Esophagus (tissue), 2 donors: Measurements from ENCODE around the gene ATP6V1A. TPM values are rescaled to one million over a fixed set of nuclear protein-coding genes. Genes with fewer than 3 reads are reported as not detected.

Source experiments
- H3K27ac ChIP-seq, 2 donors: one replicate each; pipeline ENCODE4 v1.5.1; 2013; ENCODE audit warnings: low read depth in 2 of 2, mild to moderate bottlenecking in 2 of 2, inconsistent platforms in 1 of 2, low read length in 1 of 2, moderate library complexity in 1 of 2
- H3K27me3 ChIP-seq, 2 donors: one replicate each; pipeline ENCODE4 v1.6.1; 2013; ENCODE audit warnings: low read length in 2 of 2, control low read depth in 1 of 2, mild to moderate bottlenecking in 1 of 2; ENCODE audit not compliant: insufficient read depth in 2 of 2, control insufficient read depth in 1 of 2
- H3K36me3 ChIP-seq, 2 donors: one replicate each; pipeline ENCODE4 v1.6.1; 2013; ENCODE audit warnings: low read length in 1 of 2; ENCODE audit not compliant: control insufficient read depth in 2 of 2, insufficient read depth in 2 of 2
- H3K4me1 ChIP-seq, 2 donors: one replicate each; pipeline ENCODE4 v1.6.1; 2013; ENCODE audit warnings: low read length in 1 of 2; ENCODE audit not compliant: control insufficient read depth in 2 of 2, insufficient read depth in 2 of 2
- H3K4me3 ChIP-seq, 2 donors: one replicate each; pipeline ENCODE4 v1.5.1; 2013; ENCODE audit warnings: low read length in 2 of 2, mild to moderate bottlenecking in 2 of 2, low read depth in 1 of 2, moderate library complexity in 1 of 2
- H3K9me3 ChIP-seq, 2 donors: one replicate each; pipeline ENCODE4 v1.6.1; 2013; ENCODE audit warnings: mild to moderate bottlenecking in 2 of 2, low read depth in 1 of 2, low read length in 1 of 2, moderate library complexity in 1 of 2; ENCODE audit not compliant: control insufficient read depth in 2 of 2, insufficient read depth in 1 of 2
- WGBS, 2 donors: extraction: QIAGEN DNeasy Blood & Tissue Kit; methylation state at CpG; one replicate each; pipeline ENCODE4 v1.1.7; 2013; 5-methylcytosine and 5-hydroxymethylcytosine counted together
- polyA plus RNA-seq, 2 donors: library from polyadenylated mRNA; stranded (reverse); fragments of 200-250 nt; gene quantifications; one replicate each; pipeline ENCODE4 v1.2.3, GENCODE V29; 2013
- donor health status: healthy with polysubstance abuse.
- donor health status: Bipolar disorder and iron deficiency.

ATP6V1A gene
- polyA plus RNA-seq, 2 donors, result 16.1 to 16.6 TPM

DNA sequence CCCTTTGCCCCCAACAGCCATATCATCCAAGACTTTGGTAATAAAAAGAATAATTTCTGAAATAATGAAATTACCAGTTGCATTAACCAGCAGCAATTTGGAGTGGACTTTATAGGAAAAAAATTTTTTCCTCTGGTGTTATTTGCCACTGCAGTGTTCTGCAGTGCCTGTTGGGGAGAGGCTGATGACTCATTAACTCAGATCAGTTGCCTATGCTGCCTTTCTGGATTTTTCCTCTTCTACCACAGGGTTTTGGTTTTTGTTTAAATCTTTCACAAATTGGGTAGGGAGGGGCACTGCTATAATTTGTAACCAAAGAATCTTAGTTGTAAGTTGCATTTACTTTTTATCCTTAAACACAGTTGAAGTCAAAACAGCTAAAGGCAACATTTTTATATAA lies 22.7 kb downstream of the ATP6V1A start:
- no peaks in the 10 kb centered on the region for H3K4me1 ChIP-seq
- H3K9me3 ChIP-seq, result no peaks in the 10 kb centered on the region
- no peaks in the 10 kb centered on the region for H3K27me3 ChIP-seq
- H3K27ac ChIP-seq, result no peak overlapping the region
- no peak overlapping the region for H3K4me3 ChIP-seq
- no peaks in the 10 kb centered on the region for H3K36me3 ChIP-seq

DNA sequence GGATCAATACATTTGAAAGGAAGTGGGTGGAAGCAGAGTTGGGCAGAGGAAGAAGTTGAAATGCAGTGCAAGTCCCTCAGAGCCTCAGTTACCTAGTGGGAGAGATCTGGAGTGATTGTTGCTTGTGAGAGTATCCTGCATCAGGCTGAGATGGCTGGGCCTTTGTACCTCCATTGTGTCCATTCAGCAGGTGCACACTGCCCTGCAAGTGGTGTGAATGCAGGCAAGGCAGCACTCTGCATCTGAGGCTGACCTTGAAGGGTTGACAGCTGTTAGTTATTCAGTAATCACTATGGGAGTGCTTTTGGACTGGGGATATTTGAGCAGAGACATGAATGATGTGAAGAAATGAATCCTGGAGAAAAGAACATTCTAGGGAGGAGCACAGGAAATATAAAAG lies 25.2 kb downstream of the ATP6V1A start:
- no peaks in the 10 kb centered on the region for H3K27me3 ChIP-seq
- H3K4me3 ChIP-seq, result no peak overlapping the region
- H3K9me3 ChIP-seq, result no peaks in the 10 kb centered on the region
- no peak overlapping the region for H3K27ac ChIP-seq
- H3K4me1 ChIP-seq, result no peaks in the 10 kb centered on the region
- no peaks in the 10 kb centered on the region for H3K36me3 ChIP-seq

DNA sequence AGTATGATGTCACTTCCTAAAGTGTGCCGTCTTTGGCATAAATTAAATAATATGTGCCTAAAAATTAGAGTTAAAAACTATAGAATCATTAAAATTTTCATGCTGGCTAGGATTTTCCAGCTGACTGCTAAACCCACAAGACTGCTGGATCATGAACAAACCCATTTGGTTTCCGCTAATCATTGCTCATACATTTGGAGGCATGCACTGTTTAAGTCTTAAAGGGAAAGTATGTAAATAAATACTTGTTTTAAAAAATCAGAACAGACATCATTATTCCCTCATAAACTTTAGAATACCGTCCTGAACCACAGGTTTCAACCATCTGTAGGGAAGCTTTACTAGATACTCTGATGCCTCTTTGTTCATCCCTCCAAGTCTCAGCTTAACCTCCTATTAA lies 26.5 kb downstream of the ATP6V1A start:
- 65 to 70% methylated on average over 3 of the region's 3 CpGs for WGBS, 2 donors
- Histone ChIP-seq H3K27me3 (no peaks in the 10 kb centered on the region), H3K9me3 (no peaks in the 10 kb centered on the region), H3K36me3 (no peaks in the 10 kb centered on the region), H3K27ac (no peak overlapping the region), H3K4me3 (no peak overlapping the region), H3K4me1 (no peaks in the 10 kb centered on the region)

DNA sequence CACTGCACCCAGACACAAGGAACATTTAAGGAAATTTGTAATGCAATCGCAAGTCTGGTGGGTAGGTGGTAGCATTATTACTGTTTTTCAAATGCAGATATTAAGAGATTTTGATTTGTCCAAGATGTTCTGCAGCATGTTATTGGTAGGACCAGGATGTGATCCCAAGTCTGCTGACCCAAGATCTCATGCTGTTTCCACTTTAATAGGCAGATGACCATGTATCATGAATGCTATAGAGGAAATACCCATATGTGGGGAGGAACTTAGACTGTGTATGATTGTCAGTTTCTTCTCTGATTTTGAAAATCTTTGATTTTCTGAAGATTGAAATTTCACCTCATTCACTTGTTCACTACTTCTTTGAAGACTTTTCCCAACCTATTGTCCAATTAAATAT lies 28.7 kb downstream of the ATP6V1A start:
- Histone ChIP-seq H3K27ac (no peak overlapping the region), H3K4me3 (no peak overlapping the region), H3K9me3 (no peaks in the 10 kb centered on the region), H3K27me3 (no peaks in the 10 kb centered on the region), H3K36me3 (no peaks in the 10 kb centered on the region), H3K4me1 (no peaks in the 10 kb centered on the region)
- 99 to 100% methylated on average over 1 of the region's 1 CpG for WGBS, 2 donors

DNA sequence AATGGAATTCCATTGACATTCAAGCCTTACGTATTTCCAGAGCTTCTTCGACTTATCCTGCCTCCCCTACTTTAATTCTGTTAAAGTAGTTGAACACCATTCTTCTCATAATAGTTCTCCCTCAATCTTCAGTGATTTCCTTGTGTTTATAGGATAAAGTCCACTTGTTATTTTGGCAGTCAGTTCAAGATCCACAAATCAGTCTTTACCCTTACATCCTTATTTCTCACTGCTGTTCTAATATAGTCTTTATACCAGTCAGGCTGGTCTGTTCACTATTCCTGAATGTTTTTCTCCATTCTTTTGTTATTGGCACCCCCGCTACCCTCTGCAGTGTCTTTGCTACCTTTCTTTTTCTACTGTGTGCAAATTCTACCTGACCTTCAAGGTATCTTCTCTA lies 29.7 kb downstream of the ATP6V1A start:
- no peak overlapping the region for H3K4me3 ChIP-seq
- H3K9me3 ChIP-seq, result no peaks in the 10 kb centered on the region
- no peak overlapping the region for H3K27ac ChIP-seq
- 68 to 84% methylated on average over 3 of the region's 3 CpGs for WGBS, 2 donors
- no peaks in the 10 kb centered on the region for H3K4me1 ChIP-seq
- H3K27me3 ChIP-seq, result no peaks in the 10 kb centered on the region
- H3K36me3 ChIP-seq, result no peaks in the 10 kb centered on the region

DNA sequence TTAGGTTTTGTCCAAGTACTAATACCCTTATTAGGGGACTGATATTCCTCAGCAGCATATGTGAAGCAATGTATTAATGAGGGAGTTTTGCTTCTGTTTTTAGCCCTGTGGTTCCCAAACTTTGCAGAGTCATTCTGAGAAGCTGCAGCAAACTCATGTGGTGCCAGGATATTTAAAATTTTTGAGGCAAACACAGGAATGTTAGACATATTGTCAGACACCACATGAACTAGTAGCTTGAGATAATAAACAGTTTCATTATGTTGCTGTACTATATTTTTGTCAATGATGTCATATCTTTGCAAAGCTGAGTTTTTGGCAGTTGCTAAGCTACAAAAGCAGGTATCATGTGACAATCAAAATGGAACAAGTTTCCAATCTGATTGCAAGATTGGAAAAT lies 36.6 kb downstream of the ATP6V1A start:
- Histone ChIP-seq H3K4me3 (no peak overlapping the region), H3K4me1 (no peaks in the 10 kb centered on the region), H3K36me3 (peaks cover 0 to under 1% of the 10 kb centered on the region in 2 donors), H3K9me3 (no peaks in the 10 kb centered on the region), H3K27ac (no peak overlapping the region), H3K27me3 (no peaks in the 10 kb centered on the region)

DNA sequence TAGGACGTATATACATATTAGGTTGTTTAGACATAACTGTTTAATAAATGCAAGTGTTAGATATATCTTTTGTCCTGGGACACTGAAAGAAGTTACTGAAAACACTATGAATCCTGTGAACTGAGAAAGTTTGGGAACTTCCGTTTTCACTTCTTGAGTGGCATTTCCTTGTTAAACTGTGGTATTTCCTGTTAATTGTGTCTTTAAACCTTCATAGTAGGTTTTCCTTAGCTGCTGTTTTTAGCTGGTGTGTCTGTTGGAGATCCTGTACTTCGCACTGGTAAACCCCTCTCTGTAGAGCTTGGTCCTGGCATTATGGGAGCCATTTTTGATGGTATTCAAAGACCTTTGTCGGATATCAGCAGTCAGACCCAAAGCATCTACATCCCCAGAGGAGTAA lies 37.1 kb downstream of the ATP6V1A start:
- no peaks in the 10 kb centered on the region for H3K4me1 ChIP-seq
- H3K9me3 ChIP-seq, result no peaks in the 10 kb centered on the region
- H3K36me3 ChIP-seq, result peaks cover 0 to 2% of the 10 kb centered on the region in 2 donors
- 79% methylated on average over 4 of the region's 4 CpGs for WGBS, 2 donors
- no peaks in the 10 kb centered on the region for H3K27me3 ChIP-seq
- no peak overlapping the region for H3K4me3 ChIP-seq
- H3K27ac ChIP-seq, result no peak overlapping the region

DNA sequence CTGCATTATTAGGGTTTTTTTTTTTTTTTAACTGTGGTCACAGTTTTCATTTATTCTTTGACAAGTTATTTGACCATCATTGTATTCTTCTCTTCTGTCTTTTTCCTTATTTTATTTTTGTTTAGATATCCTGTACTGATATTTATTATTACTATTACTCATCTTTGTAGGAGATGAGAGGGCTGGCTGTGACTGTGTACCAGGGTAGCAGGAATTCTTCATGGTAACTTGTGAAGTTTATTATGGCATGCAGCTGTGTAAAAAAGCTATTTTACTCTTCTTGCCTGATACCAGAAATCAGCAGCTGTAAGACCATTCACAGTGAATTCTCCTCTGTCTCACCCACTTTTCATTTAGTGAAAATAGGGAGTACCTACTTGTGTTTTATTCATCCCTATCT lies 44.5 kb downstream of the ATP6V1A start:
- no peaks in the 10 kb centered on the region for H3K27me3 ChIP-seq
- no peak overlapping the region for H3K4me3 ChIP-seq
- H3K36me3 ChIP-seq, result peaks cover 8 to 9% of the 10 kb centered on the region in 2 donors
- no peaks in the 10 kb centered on the region for H3K9me3 ChIP-seq
- H3K27ac ChIP-seq, result no peak overlapping the region
- no peaks in the 10 kb centered on the region for H3K4me1 ChIP-seq

DNA sequence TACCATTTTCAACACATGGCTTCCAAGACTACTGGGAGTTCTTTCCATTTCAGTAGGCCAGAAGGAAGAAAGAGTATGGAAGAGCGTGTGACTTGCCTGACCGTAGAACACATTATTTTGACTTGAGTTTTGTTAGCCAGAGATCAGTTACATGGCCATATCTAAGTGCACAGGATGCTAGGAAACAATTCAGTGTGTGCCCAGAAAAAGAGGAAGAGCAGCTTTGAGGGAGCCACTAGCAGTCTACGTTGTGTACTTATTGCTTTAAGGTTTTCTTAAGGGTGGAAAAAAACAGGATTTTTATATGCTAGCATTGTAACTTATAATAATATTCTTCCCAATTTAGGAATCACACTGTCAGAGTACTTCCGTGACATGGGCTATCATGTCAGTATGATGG lies 47.7 kb downstream of the ATP6V1A start:
- Histone ChIP-seq H3K36me3 (peaks cover 5 to 9% of the 10 kb centered on the region in 2 donors), H3K4me1 (no peaks in the 10 kb centered on the region), H3K9me3 (no peaks in the 10 kb centered on the region), H3K27ac (no peak overlapping the region), H3K27me3 (no peaks in the 10 kb centered on the region), H3K4me3 (no peak overlapping the region)
- 94% methylated on average over 4 of the region's 4 CpGs for whole genome bisulfite sequencing, 2 donors

DNA sequence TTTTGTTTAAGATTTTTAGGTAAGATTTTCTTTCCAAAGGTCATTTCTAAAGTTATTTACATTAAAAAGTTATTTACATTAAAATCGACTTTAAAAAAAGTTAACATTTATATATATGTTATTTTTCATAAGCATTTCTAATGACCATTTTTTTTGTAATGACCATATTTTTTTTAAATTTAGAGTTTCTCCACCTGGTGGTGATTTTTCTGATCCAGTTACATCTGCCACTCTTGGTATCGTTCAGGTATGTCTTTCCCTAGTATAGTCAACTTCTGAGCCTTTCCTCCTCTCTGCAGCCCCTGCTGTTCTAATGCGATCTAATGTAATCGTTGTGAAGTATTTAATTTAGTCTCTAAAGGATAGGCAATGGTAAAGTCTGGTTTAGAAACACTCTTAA lies 48.9 kb downstream of the ATP6V1A start:
- WGBS, 2 donors, result 84 to 90% methylated on average over 4 of the region's 4 CpGs
- H3K4me3 ChIP-seq, result no peak overlapping the region
- H3K4me1 ChIP-seq, result no peaks in the 10 kb centered on the region
- no peak overlapping the region for H3K27ac ChIP-seq
- no peaks in the 10 kb centered on the region for H3K27me3 ChIP-seq
- peaks cover 6 to 9% of the 10 kb centered on the region in 2 donors for H3K36me3 ChIP-seq
- no peaks in the 10 kb centered on the region for H3K9me3 ChIP-seq
